Mesodermal cell (in vitro differentiated cells): ENCODE data around the gene NAV3.

Source experiments
- H3K27ac ChIP-seq: 2 replicates; pipeline ENCODE4 v1.7.0; 2013; ENCODE audit warnings: mild to moderate bottlenecking, low read depth, low read length, moderate library complexity; ENCODE audit not compliant: severe bottlenecking
- H3K36me3 ChIP-seq: 2 replicates; pipeline ENCODE4 v1.7.1; 2013; ENCODE audit warnings: mild to moderate bottlenecking, low read length, moderate library complexity; ENCODE audit not compliant: control insufficient read depth, insufficient read depth
- H3K4me1 ChIP-seq: one replicate; pipeline ENCODE4 v1.7.1; 2013; ENCODE audit warnings: mild to moderate bottlenecking, low read length; ENCODE audit not compliant: insufficient read depth, control insufficient read depth, poor library complexity, severe bottlenecking
- H3K4me3 ChIP-seq: 2 replicates; pipeline ENCODE4 v1.7.0; 2013; ENCODE audit warnings: low read length, control low read depth, mild to moderate bottlenecking; ENCODE audit not compliant: insufficient read depth, poor library complexity, severe bottlenecking; ENCODE audit errors: extremely low read depth
- H3K9me3 ChIP-seq: 2 replicates; pipeline ENCODE4 v1.7.1; 2013; ENCODE audit warnings: mild to moderate bottlenecking, low read length, moderate library complexity; ENCODE audit not compliant: control insufficient read depth
- WGBS, 2 experiments: methylation state at CpG; one replicate each; pipeline ENCODE4 v1.1.5; 2013; ENCODE audit warnings: missing lambda C conversion rate in 2 of 2; ENCODE audit not compliant: insufficient coverage in 2 of 2; 5-methylcytosine and 5-hydroxymethylcytosine counted together

NAV3 gene

GRCh38 chr12:77974645-77975044 is 144.0 kb downstream of the NAV3 start:
- Histone ChIP-seq H3K4me3 (no peak overlapping the region), H3K9me3 (no peaks in the 10 kb centered on the region)
- 83% methylated on average over 1 of the region's 2 CpGs; no CpG with 5 or more reads in 1 of the 2 experiments for WGBS, 2 experiments

GRCh38 chr12:77979597-77980250 is 149.0 kb downstream of the NAV3 start:
- no peak overlapping the region for H3K27ac ChIP-seq
- WGBS, 2 experiments, result 92% methylated on average over 3 of the region's 5 CpGs; no CpG with 5 or more reads in 1 of the 2 experiments
- H3K4me3 ChIP-seq, result no peak overlapping the region
- H3K36me3 ChIP-seq, result peaks cover 30% of the 10 kb centered on the region
- H3K4me1 ChIP-seq, result no peaks in the 10 kb centered on the region
- H3K9me3 ChIP-seq, result no peaks in the 10 kb centered on the region

More at GRCh38 chr12:77974645-77975044, 144.0 kb downstream of the NAV3 start:
- Histone ChIP-seq H3K27ac (no peak overlapping the region), H3K36me3 (peaks cover 23% of the 10 kb centered on the region), H3K4me1 (no peaks in the 10 kb centered on the region)

- H3K9me3 ChIP-seq, result no peaks in the 10 kb centered on the region
- H3K4me3 ChIP-seq, result no peak overlapping the region
- 100% methylated on average over 1 of the region's 2 CpGs; no CpG with 5 or more reads in 1 of the 2 experiments for WGBS, 2 experiments
- H3K4me1 ChIP-seq, result no peaks in the 10 kb centered on the region
- H3K27ac ChIP-seq, result no peak overlapping the region
- peaks cover 26% of the 10 kb centered on the region for H3K36me3 ChIP-seq
Measured at GRCh38 chr12:77980782-77981181, 150.1 kb downstream of the NAV3 start.

DNA sequence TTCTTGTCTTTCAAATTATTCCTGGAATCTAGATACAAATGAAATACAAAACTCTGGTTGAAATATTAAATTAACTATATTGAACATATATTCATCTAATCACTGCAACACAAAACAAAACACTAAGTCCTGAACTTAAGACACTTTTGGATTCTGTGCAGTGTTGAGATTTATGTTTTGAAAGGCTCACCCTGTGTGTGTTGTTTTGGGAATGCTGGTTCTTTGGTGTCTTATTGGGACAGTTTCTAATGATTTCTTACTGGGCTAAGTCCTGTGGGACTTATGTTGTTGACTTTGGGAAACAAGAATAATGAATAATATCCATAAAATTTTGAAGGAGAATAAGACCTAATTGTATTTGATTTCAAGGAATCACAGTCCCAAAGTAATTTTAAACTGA is 153.2 kb downstream of the NAV3 start:
- H3K36me3 ChIP-seq, result peaks cover 30% of the 10 kb centered on the region
- H3K9me3 ChIP-seq, result no peaks in the 10 kb centered on the region
- H3K27ac ChIP-seq, result no peak overlapping the region
- no peaks in the 10 kb centered on the region for H3K4me1 ChIP-seq
- H3K4me3 ChIP-seq, result no peak overlapping the region

GRCh38 chr12:77992760-77993159 is 162.1 kb downstream of the NAV3 start:
- Histone ChIP-seq H3K4me1 (no peaks in the 10 kb centered on the region), H3K27ac (no peak overlapping the region), H3K9me3 (peaks cover 10% of the 10 kb centered on the region), H3K4me3 (no peak overlapping the region), H3K36me3 (peaks cover 22% of the 10 kb centered on the region)
- no CpG with 5 or more reads among the region's 1 CpG for WGBS, 2 experiments

GRCh38 chr12:77993658-77994057 is 163.0 kb downstream of the NAV3 start:
- 43 to 56% methylated on average over 2 to 3 of the region's 4 CpGs for WGBS, 2 experiments

DNA sequence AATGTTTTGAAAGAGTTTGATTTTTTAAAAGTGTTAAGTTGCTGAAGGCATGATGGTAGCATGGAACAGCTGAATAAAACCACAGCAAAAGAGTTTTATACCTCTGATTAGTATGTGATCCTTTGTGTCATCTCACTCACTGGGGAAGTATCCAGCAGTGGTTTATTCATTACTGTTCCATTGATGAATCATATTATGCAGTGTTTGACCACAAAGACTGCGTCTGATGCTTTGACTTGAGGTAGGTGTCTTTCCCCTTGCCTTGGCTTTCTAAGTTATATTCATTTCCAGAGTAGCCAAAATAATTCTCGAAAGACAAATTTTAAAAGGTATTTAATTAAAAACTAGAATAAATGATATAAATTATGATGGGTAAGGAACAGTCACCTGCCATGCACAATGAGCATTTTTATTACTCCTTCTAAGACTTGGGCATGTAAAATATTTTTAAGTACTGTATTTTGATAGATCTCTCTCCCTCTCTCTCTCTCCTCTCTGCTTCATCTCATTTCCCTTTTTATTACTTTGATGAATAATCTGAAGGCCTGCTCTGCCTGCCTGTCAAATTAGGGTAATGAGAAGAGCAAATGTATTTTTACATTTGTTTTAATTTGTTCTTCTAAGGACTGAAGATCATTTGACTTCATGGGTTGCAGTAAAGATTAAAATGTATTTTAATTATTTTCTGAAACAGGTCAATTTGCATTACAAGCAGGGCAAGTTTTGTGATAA is 164.9 kb downstream of the NAV3 start:
- H3K4me3 ChIP-seq, result no peak overlapping the region
- no peaks in the 10 kb centered on the region for H3K4me1 ChIP-seq
- H3K27ac ChIP-seq, result no peak overlapping the region
- H3K36me3 ChIP-seq, result no peaks in the 10 kb centered on the region
- 86% methylated on average over 1 of the region's 2 CpGs; no CpG with 5 or more reads in 1 of the 2 experiments for WGBS, 2 experiments
- no peaks in the 10 kb centered on the region for H3K9me3 ChIP-seq

More at GRCh38 chr12:77993658-77994057, 163.0 kb downstream of the NAV3 start:
- Histone ChIP-seq H3K27ac (no peak overlapping the region), H3K9me3 (peaks cover 10% of the 10 kb centered on the region), H3K4me3 (no peak overlapping the region), H3K4me1 (no peaks in the 10 kb centered on the region), H3K36me3 (peaks cover 13% of the 10 kb centered on the region)

DNA sequence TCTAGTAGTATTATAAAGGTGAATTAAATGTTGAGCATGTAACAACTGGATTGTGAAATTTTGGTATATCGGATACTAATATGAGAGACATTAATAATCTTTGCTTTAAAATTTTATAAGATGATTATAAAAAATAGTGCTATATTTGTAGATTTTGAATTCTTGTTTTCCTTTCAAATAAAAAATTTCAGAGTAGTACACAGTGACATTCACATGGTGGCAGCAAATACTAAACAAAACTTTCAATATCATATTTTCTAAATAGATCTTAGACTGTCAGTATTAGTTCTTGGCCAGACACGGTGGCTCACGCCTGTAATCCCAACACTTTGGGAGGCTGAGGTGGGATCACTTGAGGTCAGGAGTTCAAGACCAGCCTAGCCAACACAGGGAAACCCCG is 166.0 kb downstream of the NAV3 start:
- Histone ChIP-seq H3K9me3 (no peaks in the 10 kb centered on the region), H3K4me3 (no peak overlapping the region), H3K27ac (no peak overlapping the region), H3K4me1 (no peaks in the 10 kb centered on the region), H3K36me3 (peaks cover 2% of the 10 kb centered on the region)
- WGBS, 2 experiments, result 96 to 100% methylated on average over 2 to 3 of the region's 4 CpGs

DNA sequence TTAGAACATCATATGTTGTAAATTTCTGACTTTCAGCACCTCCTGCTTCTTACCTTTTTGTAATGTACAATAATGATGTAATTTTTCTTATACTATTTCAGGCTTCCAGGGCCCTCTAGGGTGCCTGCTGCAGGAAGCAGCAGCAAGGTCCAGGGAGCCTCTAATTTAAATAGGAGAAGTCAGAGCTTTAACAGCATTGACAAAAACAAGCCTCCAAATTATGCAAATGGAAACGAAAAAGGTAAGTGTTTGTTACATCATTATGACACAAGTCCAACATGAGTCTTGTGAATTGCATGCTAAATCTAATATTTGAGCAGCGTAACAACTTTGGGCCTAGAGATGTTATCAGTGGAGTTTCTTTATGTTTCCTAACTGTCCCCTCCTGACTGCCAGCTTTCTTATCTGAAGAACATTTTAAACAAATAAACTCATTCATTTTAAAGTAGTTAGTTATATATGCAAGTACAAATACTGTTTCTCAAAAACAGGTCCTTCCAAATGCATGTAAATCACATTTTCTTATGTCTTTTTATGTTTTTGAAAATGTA is 167.6 kb downstream of the NAV3 start:
- Histone ChIP-seq H3K4me1 (no peaks in the 10 kb centered on the region), H3K9me3 (no peaks in the 10 kb centered on the region), H3K36me3 (peaks cover 8% of the 10 kb centered on the region), H3K4me3 (no peak overlapping the region), H3K27ac (no peak overlapping the region)
- 67% methylated on average over 1 of the region's 2 CpGs; no CpG with 5 or more reads in 1 of the 2 experiments for WGBS, 2 experiments

DNA sequence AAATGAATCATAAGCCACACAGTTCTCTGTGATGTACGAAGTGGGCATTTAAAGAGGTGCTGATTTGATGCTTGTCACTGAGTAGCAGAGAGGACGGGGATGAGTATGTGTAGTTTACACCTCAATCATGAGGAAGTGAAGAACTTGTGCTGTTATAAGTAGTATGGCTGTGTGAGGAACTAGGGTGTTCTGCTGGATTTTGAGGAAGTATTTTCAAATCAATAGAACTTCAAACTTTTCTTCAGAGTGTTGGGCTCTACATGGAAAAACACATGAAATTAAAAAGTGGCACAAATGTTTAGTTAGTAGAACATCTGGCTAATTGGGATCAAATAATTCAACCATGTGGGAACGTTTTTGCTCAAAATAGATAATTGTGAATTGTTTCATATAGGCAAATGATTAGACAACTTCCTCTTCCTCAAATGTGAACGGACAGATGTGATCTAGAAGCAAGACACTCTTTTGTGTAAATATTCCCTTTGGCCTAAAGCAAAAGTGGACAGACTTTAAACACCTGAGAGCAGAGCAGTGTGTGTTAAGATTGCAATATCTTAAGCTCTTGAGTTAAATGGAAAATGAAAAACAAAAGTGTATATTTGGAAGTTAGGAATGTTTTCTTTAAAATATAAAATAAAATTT is 168.5 kb downstream of the NAV3 start:
- WGBS, 2 experiments, result 88 to 100% methylated on average over 1 to 3 of the region's 4 CpGs
- Histone ChIP-seq H3K27ac (no peak overlapping the region), H3K4me3 (no peak overlapping the region), H3K36me3 (peaks cover 13% of the 10 kb centered on the region), H3K4me1 (no peaks in the 10 kb centered on the region), H3K9me3 (no peaks in the 10 kb centered on the region)
